HL-60 (cell line): ENCODE measurements around the gene LRP2.

Experiments
- CTCF ChIP-seq: IDR thresholded peaks from one replicate; pipeline ENCODE4 v1.5.1; 2011; ENCODE audit warnings: low read length, control low read depth, inconsistent platforms; ENCODE audit not compliant: insufficient read depth
- GABPA ChIP-seq: IDR thresholded peaks from 2 replicates; pipeline ENCODE4 v1.6.1; 2012; ENCODE audit warnings: low read depth
- POLR2AphosphoS5 ChIP-seq: IDR thresholded peaks from 2 replicates; pipeline ENCODE4 v1.6.1; 2012; ENCODE audit warnings: low read depth
- REST ChIP-seq: IDR thresholded peaks from 2 replicates; pipeline ENCODE4 v1.6.1; 2012; ENCODE audit warnings: low read depth; ENCODE audit not compliant: insufficient replicate concordance

GRCh38 chr2:169225233-169225750 lies 137.0 kb downstream of the LRP2 start:
- TF ChIP-seq CTCF, result no peak
- no peak for TF ChIP-seq GABPA
- TF ChIP-seq REST, result no peak
- no peak for TF ChIP-seq POLR2AphosphoS5
